Measurements from ENCODE around the gene SGIP1. TPM values are rescaled to one million over a fixed set of nuclear protein-coding genes. Genes with fewer than 3 reads are reported as not detected.

SGIP1 gene
- total and polyA plus RNA-seq, 2 of the 8 experiments (the other 6 are each of a cell fraction or from before 2014, with no cell fraction given) = 1.4 to 2.1 TPM

GRCh38 chr1:66731170-66731865, 197.4 kb downstream of the SGIP1 start:
- H2BK120ac ChIP-seq (replicated peaks; ENCODE audit: low read depth, low read length) = no peak overlapping the region
- H4K8ac ChIP-seq (ENCODE audit: extremely low read depth, insufficient read depth, low read length) = no peak overlapping the region
- no peak overlapping the region for H3K4ac ChIP-seq (replicated peaks; ENCODE audit: insufficient read length, low read depth, low read length)
- H3K36me3 ChIP-seq (ENCODE audit: control insufficient read depth in 2 of 4, insufficient read depth in 4 of 4, low read length in 3 of 4) = no peaks in the 10 kb centered on the region
- no peak overlapping the region for H2BK15ac ChIP-seq (ENCODE audit: low read length)
- H3K23me2 ChIP-seq (ENCODE audit: low read depth, low read length) = no peaks in the 10 kb centered on the region
- H3K9me3 ChIP-seq (ENCODE audit: insufficient read depth in 2 of 2, low read depth in 1 of 2, low read length in 1 of 2) = no peaks in the 10 kb centered on the region
- no peak overlapping the region for H3K23ac ChIP-seq (ENCODE audit: insufficient read length)
- no peak overlapping the region for H2BK5ac ChIP-seq (ENCODE audit: low read depth, low read length)
- H2BK12ac ChIP-seq (ENCODE audit: low read depth, low read length) = no peak overlapping the region
- no peak overlapping the region for H3K4me3 ChIP-seq (ENCODE audit: extremely low read depth in 1 of 4, insufficient read depth in 2 of 4, low read depth in 3 of 4, low read length in 4 of 4)
- H3K4me1 ChIP-seq (replicated peaks in 1 of 4; ENCODE audit: control insufficient read depth in 3 of 4, insufficient read depth in 4 of 4, low read length in 3 of 4) = peaks cover 0 to 4% (median 0%) of the 10 kb centered on the region in 4 experiments; a peak in 1 of 7 replicates
- DNase-seq (ENCODE audit: low read depth in 1 of 2, low spot score in 2 of 2) (no peak), FAIRE-seq (no peak)
- H3K9ac ChIP-seq (replicated peaks in 1 of 4; ENCODE audit: extremely low read depth in 1 of 4, low read depth in 3 of 4, low read length in 3 of 4) = no peak overlapping the region
- no peaks in the 10 kb centered on the region for H4K20me1 ChIP-seq (replicated peaks in 1 of 2; ENCODE audit: control insufficient read depth in 1 of 2, insufficient read depth in 2 of 2, low read length in 2 of 2)
- H2BK20ac ChIP-seq (ENCODE audit: low read length) = no peak overlapping the region
- no peak overlapping the region for H3K56ac ChIP-seq (replicated peaks; ENCODE audit: insufficient read length, low read depth, low read length)
- H4K5ac ChIP-seq (ENCODE audit: insufficient read length, low read depth, low read length) = no peak overlapping the region
- no peaks in the 10 kb centered on the region for H3K79me2 ChIP-seq (ENCODE audit: control insufficient read depth in 1 of 2, insufficient read depth in 2 of 2, low read length in 2 of 2)
- no peaks in the 10 kb centered on the region for H3K79me1 ChIP-seq (ENCODE audit: low read depth, low read length)
- ChIA-PET POLR2A (ENCODE audit: partially characterized antibody) (no interaction called here), CTCF (ENCODE audit: partially characterized antibody) (no interaction called here)
- H3K18ac ChIP-seq (ENCODE audit: extremely low read depth, low read length) = no peak overlapping the region
- H3K27ac ChIP-seq (ENCODE audit: low read depth, low read length) = no peak overlapping the region
- WGBS, 2 experiments (ENCODE audit: extremely low coverage in 1 of 2, insufficient coverage in 1 of 2, insufficient read length in 1 of 2, insufficient replicate concordance in 2 of 2, low coverage in 1 of 2, low lambda C conversion rate in 2 of 2, missing lambda C conversion rate in 1 of 2) = 87% methylated on average over 4 of the region's 4 CpGs; no CpG with 5 or more reads in 1 of the 2 experiments
- no peak overlapping the region for H2AFZ ChIP-seq (ENCODE audit: low read length)
- H4K91ac ChIP-seq (replicated peaks; ENCODE audit: insufficient read length, low read length) = no peak overlapping the region
- H2AK5ac ChIP-seq (ENCODE audit: low read depth, low read length) = no peak overlapping the region
- no peak overlapping the region for H3K4me2 ChIP-seq (ENCODE audit: insufficient read depth in 1 of 2, low read depth in 2 of 2, low read length in 2 of 2)
- no peaks in the 10 kb centered on the region for H3K27me3 ChIP-seq (replicated peaks in 1 of 4; ENCODE audit: control insufficient read depth in 3 of 4, extremely low read depth in 1 of 4, insufficient read depth in 3 of 4, low read length in 3 of 4)
- no peak overlapping the region for H3K14ac ChIP-seq (ENCODE audit: insufficient read length)
- TF ChIP-seq KDM4A (IDR thresholded peaks at IDR 0.05; ENCODE audit: low read depth, low read length, severe bottlenecking) = no peak
- no peak for TF ChIP-seq ZNF274 (IDR thresholded peaks at IDR 0.05; ENCODE audit: borderline replicate concordance, extremely low read depth, low read length)
- no peak for TF ChIP-seq CTBP2 (IDR thresholded peaks at IDR 0.05; ENCODE audit: borderline replicate concordance, insufficient read depth, insufficient read length, low read length)
- TF ChIP-seq JUN (IDR thresholded peaks at IDR 0.05; ENCODE audit: low read depth, low read length) = no peak
- TF ChIP-seq EZH2 (IDR thresholded peaks at IDR 0.05; ENCODE audit: low read depth, low read length, severe bottlenecking) = no peak
- no peak for TF ChIP-seq TEAD4 (IDR thresholded peaks at IDR 0.05; ENCODE audit: low read depth, low read length)
- TF ChIP-seq E2F6 (IDR thresholded peaks at IDR 0.05) = no peak
- TF ChIP-seq HDAC6 (IDR thresholded peaks at IDR 0.05; ENCODE audit: low read depth, low read length) = no peak
- no peak for TF ChIP-seq SIX5 (IDR thresholded peaks at IDR 0.05; ENCODE audit: low read depth, low read length)
- no peak for TF ChIP-seq YY1 (IDR thresholded peaks at IDR 0.05; ENCODE audit: low read depth, low read length)
- TF ChIP-seq JUND (IDR thresholded peaks at IDR 0.05; ENCODE audit: low read length) = no peak
- TF ChIP-seq SIRT6 (IDR thresholded peaks at IDR 0.05; ENCODE audit: low read length) = no peak
- TF ChIP-seq POU5F1 (IDR thresholded peaks at IDR 0.05; ENCODE audit: low read depth, low read length) = no peak
- no peak for TF ChIP-seq CBX8 (IDR thresholded peaks at IDR 0.05; ENCODE audit: borderline replicate concordance, low read depth, low read length)
